GM12872 (cell line): ENCODE results near the gene IFNA14.

ENCODE experiments used
- CTCF ChIP-seq: IDR thresholded peaks from 3 replicates; pipeline ENCODE4 v1.5.1; 2011; ENCODE audit warnings: low read depth, mild to moderate bottlenecking, low read length, moderate library complexity; ENCODE audit not compliant: insufficient read depth

The IFNA14 gene

GRCh38 chr9:21239911-21240310 lies at the start of gene IFNA14:
IFNA14 (minus strand) TSS chr9:21240005; CDS start chr9:21239935, 70 bp downstream.
- no peak for TF ChIP-seq CTCF

GRCh38 chr9:21287280-21287679 lies 47.5 kb upstream of the IFNA14 start:
- TF ChIP-seq CTCF, result no peak

- TF ChIP-seq CTCF, result no peak
These were observed 46.9 kb upstream of the IFNA14 start for GRCh38 chr9:21286659-21287058.

DNA sequence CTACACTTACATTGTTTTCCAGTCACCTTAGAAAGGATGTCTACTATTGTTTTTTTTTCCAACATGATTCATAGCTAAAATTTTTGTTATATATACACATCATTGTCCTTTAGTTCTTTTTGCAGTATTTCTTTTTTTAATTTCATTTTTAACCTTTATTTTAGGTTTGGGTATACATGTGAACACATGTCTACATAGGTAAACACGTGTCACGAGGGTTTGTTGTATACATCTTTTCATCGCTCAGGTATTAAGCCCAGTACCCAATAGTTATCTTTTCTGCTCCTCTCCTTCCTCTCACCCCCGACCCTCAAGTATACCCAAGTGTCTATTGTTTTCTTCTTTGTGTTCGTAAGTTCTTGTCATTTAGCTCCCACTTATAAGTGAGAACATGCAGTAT lies 46.3 kb upstream of the IFNA14 start:
- TF ChIP-seq CTCF, result no peak

DNA sequence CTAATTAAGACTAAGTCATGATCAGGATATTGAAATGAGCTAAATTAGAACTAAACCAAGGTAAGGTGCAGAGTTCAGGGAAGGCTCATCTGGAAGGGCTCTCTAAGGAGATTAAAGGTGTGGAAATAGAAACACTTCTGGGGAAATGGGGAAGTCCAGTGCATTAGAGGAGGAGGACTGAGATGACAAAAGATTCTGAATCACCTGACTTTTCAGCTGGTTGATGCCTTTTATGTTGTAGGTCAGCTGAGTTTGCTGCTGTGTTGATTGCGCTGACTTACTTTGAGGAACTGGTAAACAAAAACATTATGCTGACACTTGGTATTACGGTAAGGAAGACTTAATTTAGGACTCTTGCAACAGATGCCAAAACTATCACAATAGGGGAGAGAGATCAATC lies 41.5 kb upstream of the IFNA14 start:
- no peak for TF ChIP-seq CTCF

DNA sequence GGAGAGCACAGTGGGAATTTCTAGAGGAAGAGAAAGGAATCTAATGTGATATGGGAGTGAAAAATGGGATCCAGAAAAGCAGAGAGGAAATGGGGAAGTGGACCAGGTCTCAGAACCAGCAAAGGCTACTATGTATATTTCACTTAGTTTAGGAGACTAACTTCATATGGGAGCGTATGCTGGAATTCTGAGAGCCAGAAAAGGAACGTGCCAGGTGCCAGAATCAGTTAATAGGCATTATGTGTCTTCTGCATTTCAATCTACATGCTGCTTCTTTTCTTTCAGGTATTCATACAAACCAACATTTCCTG lies 28.5 kb upstream of the IFNA14 start:
- no peak for TF ChIP-seq CTCF

DNA sequence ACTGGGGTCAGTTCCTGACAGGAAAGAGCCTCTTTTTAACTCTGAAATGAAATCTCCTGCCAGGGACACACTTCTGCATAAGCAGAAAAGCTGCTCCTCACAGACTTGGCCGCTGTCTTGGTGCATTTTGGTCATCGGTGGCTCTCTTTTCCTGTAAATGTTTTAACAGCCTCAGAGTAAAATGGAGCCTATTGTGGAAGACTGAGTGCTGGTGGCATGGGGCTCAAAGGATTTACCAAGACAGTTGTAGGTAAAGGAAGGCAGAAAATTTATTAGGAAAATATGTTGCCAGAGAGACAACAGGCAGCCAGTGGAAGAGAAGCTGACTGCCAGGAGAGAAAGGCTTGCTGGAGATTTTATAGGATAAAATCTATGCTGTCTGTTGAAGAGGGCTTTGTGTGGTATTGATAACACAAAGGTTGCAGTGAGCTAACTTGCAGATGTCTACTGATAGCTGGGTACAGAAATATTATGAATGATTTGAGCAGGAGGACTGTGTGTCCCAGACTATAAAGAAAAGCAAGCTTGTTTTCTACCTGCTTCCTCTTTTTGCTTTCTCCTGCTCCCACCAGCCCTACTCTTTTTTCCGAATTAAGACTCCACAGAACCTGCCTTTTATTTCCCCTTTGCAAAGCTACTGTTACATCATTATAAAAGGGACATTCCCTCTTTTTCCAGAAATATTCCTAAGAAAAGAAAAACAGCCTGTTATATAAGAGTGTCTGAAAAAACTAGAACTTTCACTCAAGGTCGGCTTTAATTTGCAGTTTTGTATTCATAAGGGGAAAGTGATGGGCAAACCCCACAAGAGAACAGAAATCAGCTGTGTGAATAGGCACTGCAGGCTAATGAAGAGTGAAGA lies 27.9 kb upstream of the IFNA14 start:
- no peak for TF ChIP-seq CTCF
